HS-5 (cell line): ENCODE data around the gene B3GNT9.
"Not testable (repeated sequence)": the region's sequence is repeated elsewhere in the genome, so short reads cannot be mapped to it uniquely, and the experiment has no call there.

Experiments
- DNase-seq: peaks from one replicate; pipeline ENCODE4 v3.0.0-alpha.2; 2012; ENCODE audit warnings: low read depth

B3GNT9 gene

DNA sequence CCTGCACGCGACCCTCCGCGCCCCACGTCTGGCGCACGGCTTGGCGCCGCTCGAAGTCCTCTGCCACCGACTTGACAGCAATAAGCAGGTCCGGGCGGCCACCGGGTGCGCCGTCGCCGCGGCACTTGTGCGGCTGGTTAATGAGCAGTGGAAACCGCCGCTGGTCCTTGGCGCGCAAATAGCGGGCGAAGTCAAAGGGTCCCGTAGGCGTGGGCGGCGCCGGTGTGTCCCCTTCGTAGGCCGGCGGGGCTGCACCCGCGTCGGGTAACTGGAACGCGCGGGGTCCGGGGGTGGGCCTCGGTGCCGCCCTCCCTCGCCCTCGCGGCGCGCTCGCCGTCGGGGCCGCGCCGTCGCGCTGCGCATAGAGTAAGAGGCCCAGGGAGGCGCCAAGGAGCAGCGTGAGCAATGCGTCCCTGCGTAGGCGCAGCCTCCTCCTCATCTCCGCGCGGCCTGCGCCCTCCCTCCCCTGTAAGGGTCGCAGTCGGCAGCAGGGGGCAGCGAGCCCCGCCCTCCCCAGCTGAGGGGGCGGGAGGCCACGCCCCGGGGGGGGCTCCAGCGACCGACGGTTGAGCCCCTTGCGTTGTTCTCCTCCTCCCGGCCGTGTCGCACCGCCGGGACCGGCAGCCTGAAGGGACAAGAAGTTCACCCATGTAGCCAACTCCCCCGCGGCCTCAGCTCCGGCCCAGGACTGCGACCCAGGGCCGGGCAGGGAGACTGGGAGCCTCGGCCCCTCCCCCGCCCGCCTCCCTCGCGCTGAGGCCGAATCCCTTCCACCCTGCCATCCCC is 558 bp downstream of the B3GNT9 start:
- no peak for DNase-seq

DNA sequence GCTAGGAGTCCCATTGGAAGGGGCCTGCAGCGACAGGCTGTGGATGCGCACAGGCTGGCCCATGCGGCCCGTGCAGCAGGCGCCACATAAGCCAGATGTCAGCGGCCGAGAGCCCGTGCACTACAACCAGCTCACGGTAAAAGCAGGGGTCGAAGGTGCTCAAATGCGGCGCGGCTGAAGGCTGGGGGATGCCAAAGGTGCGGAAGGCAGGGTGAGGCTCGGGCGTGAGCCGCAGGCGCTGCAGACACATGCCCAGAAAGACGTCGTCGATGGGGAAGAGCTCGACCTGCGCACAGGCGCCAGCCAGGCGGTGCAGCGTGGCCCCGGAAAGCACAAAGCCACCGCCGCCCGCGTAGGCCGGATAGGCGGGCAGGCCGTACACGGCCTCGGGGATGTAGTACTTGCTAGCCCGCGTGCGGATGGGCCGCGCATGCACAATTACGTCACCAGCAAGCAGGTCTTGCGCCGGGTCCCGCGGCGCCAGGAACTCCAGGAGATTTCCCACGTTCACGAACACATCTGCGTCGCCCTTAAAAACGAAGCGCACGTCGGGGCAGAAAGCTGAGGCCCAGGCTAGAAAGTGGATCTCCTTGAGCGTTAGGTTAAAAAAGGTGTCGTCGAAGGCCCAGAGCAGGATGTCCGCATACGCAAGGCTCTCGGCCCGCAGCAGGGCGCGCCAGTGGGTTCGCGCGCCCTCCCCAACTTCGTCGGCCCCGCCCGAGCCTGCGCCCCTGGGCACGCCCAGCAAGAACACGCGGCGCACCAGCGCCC is 1.3 kb downstream of the B3GNT9 start:
- no peak for DNase-seq

DNA sequence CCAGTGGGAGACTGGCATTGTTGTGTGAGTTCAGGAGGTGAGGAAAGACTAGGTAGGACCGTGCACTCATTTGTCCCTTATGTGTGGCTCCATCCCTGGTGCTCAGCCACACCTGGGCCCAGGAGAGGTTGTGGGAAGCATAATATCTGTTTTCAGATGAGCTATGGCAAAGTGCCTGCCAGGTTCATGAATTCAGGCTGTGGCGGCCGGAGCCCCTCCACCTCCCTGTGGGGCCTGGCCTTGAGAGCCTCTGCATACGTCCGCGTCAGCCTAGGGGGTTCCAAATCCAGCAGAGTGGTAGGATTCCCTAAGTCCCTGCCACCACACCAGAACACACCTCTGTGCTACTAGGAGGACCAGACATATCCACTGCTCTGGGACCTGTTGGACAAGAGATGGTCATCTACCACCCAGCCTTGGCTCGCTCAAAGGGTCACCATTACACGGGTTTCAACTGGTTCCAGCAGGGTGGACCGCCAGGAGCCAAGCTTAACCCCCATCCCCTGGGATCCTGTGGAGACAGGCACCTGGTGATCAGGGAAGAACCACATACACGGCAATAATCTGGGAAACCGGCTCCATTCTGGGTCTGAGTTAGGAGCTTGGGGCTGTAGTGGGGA is 2.0 kb downstream of the B3GNT9 start:
- no peak for DNase-seq

DNA sequence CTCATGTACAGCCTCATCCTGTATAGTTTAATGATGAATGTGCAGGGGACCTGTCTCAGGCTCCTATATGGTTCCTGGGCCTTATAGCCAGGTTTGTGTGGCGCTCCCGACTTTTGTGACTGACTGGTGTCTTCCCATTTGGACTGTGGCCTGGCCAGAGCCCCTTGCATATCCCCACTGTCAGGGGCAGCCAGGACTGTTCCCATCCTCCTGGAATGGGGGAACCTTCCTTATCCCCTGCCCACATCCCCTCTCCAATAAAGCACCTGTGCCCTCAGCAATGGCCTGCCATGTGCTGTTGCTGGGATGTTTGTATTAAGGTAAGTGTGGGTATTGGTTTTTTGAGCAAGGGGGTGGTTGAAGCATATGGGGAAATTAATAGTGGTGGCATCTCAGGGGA is 2.6 kb downstream of the B3GNT9 start:
- DNase-seq, result no peak

DNA sequence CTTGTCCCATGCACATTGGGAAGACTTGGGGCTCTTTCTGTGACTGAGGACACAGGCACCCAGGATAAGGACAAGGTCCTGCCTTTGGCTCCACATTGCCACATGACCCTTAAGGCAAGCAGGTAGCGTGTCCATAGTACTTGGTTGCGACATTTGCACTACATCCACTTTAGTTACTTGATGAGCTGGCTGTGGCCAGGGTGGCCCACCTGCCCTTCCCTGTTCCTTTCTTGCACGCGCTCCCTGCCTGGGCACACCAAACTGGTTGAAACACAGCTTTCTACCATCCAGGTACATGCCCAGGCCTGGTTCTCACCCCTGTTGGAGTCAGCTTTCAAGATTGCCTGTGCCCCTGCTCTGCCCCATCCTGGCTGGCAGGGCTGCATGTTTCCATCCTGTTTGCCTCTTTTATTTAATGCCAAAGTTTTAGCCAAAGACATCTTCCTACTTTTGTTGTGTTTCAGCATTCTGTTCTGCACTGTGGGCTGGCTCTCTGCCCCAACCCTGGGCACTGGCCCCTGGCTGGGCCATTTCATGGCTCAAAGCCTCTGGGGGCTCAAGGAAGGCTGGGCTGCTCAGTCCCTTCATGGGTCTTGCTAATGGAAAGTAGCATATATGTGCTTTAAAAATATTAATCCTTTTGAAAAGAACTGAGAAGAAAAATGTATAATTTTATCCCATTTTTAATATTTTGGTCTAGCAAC is 3.2 kb downstream of the B3GNT9 start:
- DNase-seq, result no peak

DNA sequence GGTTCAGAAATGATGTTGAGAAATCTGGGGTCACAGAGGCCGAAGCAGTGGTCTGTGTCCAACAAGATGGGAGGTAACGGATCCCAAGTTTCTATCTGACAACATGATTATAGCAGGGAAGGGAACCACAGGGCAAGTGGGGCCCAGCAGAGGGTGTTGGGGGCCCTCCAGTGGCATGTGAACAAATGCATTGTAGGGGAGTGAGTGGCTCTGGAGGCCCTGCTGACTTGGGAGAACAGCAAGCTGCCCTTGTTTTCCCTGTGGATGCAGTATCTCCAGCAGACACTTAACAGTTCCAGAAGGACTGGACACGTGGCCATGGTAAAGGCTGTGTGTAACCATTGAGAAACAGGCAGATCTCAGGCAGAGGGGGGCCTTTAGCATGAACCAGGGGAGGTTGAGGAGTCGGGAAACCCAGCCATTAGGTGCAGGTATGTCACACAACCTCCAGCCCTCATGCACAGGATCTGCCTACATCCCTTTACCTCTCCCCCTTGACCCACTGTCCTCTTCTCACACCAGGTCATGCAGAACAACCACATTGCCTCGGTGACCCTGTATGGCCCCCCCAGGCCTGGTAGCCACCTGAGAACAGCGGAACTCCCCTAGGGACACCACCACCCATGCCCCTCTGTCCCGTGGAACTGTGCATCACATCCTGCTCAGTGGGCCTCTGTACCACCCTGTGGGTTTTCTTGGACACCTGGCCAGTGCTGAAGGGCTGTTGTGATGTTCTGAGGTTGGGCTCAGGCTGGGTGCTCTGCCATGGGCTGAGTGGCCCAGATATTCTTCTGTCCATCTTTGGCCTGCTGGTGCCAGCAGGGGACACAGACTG is 4.1 kb downstream of the B3GNT9 start:
- no peak for DNase-seq

DNA sequence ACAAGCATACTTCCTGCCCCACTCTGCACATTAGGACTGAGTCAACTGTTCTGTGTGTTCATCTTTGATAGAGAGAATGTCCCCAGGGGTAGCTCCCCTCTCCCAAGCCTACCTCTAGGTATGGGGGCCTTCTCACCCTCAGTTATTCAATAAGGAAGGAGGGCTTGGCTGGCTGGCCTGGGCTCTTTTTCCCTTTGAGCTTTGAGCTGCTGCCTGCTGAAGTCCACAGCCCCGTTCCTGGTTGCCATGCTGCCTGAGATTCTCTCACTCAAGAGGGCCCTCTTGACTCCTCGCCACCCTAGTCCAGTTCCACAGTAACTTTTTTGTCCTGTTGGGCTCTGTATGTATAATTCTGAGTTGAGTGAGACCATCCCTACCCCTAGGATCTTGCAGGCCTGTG is 5.1 kb downstream of the B3GNT9 start:
- DNase-seq, result no peak

DNA sequence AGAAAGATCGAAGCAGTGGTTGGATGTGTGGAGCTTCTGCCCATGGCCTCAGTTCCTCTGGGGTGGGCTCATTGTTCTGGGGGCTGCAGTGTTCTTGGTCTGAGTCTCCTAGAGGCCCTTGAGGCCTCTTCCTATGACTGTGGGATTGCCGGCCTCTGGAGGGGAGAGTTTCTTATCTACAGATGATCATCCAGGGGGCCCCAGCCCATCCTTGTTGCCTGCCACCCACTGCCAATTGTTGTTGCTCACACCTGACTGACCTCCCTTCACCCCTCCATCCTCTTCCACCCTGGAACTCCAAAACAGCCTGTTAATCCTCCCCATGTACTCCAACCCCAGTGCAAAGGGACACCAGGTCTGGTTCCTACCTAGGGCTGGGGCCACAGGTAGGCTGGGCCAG is 5.9 kb downstream of the B3GNT9 start:
- DNase-seq, result no peak

DNA sequence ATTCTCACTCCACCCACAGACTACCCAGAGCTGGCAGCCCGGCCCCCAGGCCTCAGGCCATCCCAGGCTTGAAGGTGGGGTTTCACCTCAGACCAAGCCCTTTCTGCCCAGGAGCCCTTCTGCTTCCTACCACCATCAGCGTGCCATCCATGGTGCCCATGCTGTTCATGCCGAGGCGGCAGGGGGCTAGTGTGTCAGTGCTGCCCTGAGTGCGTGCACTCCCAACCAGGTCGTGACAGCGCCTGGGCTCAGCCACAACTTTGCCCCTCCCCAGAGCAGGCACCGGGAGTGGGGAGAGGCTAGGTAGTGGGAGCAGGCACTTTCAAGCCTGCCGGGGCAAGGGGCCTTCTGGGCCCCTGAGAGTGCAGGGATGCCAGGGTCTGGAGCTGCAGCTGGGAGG is 8.5 kb downstream of the B3GNT9 start:
- no peak for DNase-seq

DNA sequence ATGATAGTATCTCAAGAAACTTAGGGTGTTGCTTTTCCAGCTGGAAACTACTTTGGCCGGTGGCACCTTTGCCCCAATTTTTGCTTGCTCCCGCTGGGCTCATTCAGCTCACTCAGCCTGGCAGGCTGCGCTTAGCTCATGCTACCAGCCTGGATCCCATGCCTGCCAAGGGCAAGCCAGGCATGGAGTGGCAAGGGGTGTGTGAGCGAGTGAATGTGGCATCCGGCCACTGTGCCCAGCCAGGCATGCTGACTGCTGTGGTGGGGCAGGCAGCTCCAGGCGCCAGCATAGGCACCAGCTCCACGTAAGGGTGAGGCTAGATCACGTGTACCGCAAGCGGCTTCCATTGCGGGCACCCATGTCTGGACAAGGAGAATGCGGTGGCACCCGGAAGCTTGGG is 9.4 kb downstream of the B3GNT9 start:
- no peak for DNase-seq

DNA sequence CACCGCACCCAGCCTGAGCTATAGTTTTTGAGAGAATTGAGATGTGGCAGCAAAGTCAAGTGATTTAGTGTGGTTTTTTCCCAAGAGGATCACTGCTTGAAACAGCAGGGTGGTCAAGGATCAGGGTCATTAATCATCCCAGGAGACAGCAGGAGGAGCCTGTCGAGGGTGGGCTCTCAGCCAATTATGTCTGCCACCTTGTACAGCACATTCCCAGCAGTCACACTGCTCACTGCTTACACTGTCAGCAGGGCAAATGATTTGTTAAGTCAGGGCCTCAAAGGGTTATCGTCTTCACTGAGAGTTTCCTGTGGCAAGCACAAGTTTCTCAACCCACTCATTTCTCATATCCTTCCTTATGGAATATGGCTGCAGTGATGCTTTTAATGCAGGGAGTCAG is 13.2 kb downstream of the B3GNT9 start:
- no peak for DNase-seq

DNA sequence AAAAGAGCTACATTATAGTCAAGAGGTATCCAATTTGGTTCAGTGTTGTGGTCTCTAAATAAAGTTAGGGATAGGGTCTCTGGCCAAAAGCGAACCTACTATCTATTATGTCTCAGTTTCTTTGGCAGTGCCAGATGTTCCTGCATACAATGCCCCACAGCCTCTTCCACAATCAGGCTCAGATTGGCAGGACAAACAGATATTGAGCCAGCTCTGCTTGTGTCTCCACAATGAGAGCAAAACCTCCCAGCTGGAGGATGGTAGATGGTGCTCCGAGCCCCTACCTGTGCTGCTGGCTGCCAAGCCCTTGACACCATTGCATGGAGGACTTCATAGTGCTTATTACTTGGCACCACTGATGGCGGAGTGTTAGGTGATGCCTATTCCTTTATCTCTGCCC is 21.4 kb downstream of the B3GNT9 start:
- DNase-seq, result no peak

DNA sequence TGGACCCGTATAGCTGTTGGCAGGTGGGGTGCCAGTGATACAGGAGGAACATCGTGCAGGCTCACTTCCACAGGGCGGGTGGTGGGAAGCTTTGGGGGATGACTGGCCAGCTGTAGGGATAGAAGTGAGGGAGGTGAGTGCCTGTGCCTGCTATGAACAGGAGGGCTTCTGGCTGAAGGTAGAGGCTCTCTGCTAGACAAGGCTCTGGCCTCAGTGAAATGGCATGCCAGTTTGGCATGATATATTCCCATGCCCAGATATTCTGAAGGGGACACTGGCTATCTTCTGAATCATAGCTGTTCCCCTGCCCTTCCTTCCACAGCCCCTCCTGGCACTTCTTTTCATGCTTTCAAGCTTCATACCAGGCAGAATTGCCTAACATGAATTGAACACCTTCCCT is 21.9 kb downstream of the B3GNT9 start:
- DNase-seq, result no peak

DNA sequence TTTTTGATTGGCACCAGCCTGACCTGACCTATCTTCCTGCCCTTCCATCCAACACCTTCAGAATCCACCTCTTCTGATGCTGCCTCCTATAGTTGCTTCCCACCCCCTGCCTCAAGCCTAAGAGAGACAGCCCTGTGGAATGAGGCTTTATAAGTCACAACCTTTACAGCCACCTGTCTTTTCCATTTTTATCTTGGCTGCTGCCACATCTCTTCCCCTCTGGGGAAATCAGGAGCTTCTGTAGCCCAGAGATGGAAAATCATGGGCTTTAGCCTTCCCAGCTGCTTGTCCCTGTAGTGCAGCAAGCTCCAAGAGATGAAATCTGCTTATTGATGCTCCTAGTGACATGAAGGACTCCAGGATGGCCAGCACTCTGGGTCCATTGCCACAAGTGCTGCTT is 22.4 kb downstream of the B3GNT9 start:
- no peak for DNase-seq

DNA sequence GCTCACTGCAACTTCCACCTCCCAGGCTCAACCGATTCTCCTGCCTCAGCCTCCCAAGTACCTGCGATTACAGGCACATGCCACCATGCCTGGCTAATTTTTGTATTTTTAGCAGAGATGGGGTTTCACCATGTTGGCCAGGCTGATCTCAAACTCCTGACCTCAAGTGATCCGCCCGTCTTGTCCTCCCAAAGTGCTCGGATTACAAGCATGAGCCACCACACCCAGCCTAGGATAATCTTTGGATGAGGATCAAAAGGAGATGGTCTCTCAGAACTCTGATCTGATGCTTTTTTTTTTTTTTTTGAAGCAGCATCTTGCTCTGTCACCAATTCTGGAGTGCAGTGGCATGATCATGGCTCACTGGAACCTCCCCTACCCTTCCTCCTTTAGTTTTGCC is 28.0 kb downstream of the B3GNT9 start:
- DNase-seq, result not testable (repeated sequence)

DNA sequence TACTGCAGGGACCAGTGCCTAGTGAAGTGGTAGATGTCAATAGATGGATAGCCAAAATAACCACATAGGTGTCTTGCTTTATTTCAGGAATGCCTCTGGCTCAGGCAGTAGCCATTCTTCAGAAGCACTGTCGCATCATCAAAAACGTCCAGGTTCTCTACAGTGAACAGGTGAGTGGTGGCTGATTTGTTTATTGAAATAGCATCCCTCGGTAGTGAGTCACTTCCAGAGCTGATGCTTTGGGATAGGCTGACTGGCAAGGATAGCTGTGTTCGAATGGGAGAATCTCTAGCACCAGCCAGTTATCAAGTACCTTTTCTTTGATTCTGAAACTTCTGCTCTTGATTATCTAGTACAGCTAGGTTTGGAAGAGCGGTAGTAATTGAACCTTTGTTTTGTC is 30.8 kb downstream of the B3GNT9 start:
- no peak for DNase-seq

DNA sequence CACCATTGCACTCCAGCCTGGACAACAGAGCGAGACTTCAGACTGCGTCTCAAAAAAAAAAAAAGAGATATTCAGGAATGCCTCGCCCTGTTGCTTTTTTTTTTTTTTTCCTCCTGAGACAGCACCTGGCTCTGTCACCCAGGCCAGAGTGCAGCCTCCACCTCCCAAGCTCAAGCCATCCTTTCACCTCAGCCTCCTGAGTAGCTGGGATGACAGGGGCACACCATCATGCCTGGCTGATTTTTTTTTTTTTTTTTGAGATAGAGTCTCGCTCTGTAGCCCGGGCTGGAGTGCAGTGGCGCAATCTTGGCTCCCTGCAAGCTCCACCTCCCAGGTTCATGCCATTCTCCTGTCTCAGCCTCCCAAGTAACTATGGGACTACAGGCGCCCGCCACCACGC is 33.1 kb downstream of the B3GNT9 start:
- DNase-seq, result no peak

DNA sequence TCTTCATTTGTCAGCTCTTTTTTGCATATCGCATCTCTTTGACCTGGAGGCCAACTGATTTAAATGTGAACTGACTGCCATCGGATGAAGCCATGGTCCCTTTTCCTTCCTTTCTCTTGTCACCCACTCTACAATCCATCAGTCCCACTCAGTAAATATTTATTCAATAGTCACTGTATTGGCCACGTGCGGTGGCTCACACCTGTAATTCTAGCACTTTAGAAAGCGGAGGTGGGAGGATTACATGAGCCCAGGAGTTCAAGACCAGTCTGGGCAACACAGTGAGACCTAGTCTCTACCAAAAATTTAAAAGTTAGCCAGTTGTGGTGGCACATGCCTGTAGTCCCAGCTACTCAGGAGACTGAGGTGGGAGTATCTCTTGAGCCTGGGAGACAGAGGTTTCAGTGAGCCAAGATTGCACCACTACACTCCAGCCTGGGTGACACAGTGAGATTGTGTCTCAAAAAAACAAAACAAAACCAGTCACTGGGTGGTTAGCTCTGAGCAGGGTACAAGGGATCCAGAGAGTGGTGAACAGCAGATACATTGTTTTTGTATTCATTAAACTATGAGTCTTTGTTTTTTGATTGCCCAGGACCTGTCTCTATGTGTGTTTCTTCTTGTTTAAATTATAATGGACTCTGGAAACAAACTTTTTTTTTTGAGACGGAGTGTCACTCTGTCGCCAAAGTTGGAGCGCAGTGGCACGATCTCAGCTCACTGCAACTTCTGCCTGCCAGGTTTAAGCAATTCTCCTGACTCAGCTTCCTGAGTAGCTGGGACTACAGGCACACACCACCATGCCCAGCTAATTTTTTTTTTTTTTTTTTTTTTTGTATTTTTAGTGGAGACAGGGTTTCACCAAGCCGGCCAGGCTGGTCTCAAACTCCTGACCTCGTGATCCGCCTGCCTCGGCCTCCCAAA is 34.1 kb downstream of the B3GNT9 start:
- DNase-seq, result no peak

DNA sequence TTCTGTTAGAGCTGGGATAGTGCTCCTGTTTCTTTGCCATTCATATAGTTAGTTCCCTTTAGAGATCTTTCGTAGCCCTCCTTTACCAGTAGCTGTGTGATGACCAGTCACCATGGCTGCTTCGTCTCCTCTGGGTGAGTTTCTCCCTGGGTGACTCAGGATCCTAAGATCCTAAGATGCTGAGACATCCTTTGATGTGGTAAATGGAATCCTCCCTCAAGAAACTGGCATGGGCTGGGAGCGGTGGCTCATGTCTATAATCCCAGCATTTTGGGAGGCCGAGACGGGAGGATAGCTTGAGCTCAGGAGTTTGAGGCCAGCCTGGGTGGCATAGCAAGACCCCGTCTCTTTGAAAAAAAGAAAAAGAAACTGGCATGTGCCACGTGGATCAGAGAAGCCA is 35.2 kb downstream of the B3GNT9 start:
- DNase-seq, result peak; percentile 88

DNA sequence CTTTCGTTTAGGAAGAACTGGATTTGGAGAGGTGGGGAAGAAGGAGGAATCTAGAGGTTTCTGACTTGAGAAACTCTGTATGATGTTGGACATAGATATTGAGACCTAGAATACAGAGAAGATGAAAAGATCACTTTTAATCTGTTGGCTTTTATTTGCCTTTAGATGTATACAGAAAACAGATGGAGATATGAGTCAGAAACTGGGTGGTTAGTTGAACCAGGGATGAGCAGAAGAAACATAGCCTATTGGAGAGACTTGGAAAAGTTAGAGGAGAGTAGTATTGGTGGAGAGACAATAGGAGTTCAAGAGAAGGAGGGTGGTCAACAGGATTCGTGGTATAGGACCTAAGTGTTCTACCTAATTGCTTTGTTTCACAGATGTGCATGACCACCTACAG is 36.0 kb downstream of the B3GNT9 start:
- no peak for DNase-seq
